PC-3 (cell line): Measurements from ENCODE around the gene SARNP.

Source experiments
- EZH2 ChIP-seq: fragments of 300-600 bp; sonication (generic); IDR thresholded peaks from one replicate; pipeline ENCODE4 v1.6.1; 2017; ENCODE audit warnings: antibody characterized with exemption, mild to moderate bottlenecking, low read length; ENCODE audit not compliant: unreplicated experiment
- TF ChIP-seq, protein P1 (sequence below): fragments of 300-600 bp; sonication (generic); conservative IDR thresholded peaks from 2 replicates; pipeline ENCODE4 v1.5.1; 2017; ENCODE audit warnings: antibody characterized with exemption, low read depth, mild to moderate bottlenecking, low read length

DNA sequence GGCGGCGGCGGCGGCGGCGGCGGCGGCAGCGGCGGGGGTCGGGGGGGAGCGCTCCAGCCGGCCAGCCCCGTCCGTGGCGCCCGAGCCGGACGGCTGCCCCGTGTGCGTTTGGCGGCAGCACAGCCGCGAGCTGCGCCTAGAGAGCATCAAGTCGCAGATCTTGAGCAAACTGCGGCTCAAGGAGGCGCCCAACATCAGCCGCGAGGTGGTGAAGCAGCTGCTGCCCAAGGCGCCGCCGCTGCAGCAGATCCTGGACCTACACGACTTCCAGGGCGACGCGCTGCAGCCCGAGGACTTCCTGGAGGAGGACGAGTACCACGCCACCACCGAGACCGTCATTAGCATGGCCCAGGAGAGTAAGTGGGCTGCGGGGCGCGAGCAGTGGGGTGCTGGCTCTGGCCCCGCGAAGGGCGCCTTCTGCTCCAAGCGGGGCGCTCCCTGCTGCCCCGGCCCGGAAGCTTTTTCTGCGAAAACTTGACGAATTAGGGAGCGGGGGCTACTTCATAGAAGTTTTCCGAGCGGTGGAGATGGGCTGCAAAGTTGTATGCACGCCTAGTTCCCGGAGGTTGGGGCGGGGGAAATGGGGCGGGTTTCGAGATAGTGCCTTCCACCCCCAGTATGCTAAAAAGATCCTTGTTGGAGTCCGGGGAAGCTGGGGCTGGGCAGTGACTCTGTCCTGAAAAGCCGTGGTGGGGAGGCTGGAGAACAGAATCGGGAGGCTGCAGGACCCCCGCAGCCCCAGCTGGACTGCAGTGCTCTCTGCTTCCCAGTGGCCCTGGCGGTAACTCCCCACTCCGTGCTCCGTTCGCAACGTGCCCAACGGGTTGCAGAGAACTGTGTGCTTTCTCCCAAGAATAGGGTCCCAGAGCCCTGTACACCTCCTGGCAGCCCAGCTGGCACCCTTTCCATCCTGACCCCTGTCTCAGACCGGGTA lies 73.9 kb downstream of the SARNP start:
- TF ChIP-seq, protein P1, sequence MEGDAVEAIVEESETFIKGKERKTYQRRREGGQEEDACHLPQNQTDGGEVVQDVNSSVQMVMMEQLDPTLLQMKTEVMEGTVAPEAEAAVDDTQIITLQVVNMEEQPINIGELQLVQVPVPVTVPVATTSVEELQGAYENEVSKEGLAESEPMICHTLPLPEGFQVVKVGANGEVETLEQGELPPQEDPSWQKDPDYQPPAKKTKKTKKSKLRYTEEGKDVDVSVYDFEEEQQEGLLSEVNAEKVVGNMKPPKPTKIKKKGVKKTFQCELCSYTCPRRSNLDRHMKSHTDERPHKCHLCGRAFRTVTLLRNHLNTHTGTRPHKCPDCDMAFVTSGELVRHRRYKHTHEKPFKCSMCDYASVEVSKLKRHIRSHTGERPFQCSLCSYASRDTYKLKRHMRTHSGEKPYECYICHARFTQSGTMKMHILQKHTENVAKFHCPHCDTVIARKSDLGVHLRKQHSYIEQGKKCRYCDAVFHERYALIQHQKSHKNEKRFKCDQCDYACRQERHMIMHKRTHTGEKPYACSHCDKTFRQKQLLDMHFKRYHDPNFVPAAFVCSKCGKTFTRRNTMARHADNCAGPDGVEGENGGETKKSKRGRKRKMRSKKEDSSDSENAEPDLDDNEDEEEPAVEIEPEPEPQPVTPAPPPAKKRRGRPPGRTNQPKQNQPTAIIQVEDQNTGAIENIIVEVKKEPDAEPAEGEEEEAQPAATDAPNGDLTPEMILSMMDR: no peak; the same call in 1 of the 2 replicates
- no peak for TF ChIP-seq EZH2
